Adrenal gland (tissue), 5 donors: ENCODE data around the gene DUS3L.

ENCODE experiments used
- CTCF ChIP-seq, 6 experiments: fragments of 450-650 bp in 4 of 6; fragments of 200-600 bp in 2 of 6; sonication (generic) in 1 of 6; IDR thresholded peaks; 1 replicate in 5 of 6; 2 replicates in 1 of 6; pipeline versions ENCODE4 v1.5.1 to v1.8.0; 2016 to 2021; ENCODE audit warnings: antibody characterized with exemption in 6 of 6, mild to moderate bottlenecking in 2 of 6, moderate library complexity in 1 of 6
- POLR2A ChIP-seq, 2 donors: fragments of 450-650 bp; IDR thresholded peaks; one replicate each; pipeline ENCODE4 v1.6.1; 2017; ENCODE audit warnings: antibody characterized with exemption in 2 of 2, mild to moderate bottlenecking in 2 of 2, moderate library complexity in 1 of 2
- donor health status: DM: no; HTN: no; CAD: no.

DNA sequence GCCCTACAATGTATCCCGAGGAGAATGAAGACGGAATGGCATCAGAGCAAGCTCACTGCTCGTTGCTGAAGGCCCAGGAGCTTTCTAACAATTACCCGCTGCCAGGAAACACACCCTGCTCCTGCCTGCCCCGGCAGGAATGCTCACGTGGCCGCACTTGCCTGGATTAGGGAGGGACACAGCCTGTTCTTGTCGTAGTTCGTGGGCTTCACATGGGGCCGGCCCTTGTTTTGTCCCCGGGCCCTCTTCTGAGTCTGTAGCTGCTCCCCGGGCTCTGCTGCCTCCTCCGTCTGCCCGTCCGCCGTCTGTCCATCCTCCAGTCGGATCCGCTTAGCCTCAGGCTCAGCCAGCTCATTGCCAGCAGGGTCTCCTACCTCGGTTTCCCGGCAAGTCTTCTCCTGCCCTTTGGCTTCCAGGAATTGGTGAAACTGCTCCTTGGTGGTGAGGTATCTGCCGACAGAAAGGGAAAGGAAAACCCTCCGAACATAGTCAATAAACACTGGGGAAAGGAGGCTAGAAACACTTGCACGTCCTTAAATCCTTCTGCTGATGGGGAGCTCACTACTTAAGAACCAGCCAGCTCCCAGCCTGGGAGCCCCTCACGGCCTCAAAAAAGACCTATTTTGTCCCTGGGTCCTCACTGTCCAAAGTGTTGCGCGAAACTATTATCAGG is 941 bp downstream of the DUS3L start:
- TF ChIP-seq CTCF (IDR thresholded peaks at IDR 0.05) (no peak), POLR2A (IDR thresholded peaks at IDR 0.05) (no peak)
